IMR-90 (cell line): ENCODE results near the gene ERRFI1. TPM values are rescaled to one million over a fixed set of nuclear protein-coding genes. Genes with fewer than 3 reads are reported as not detected.

Experiments used
- ATAC-seq: fragments of 200-7000 bp; cut with Tn5 transposase; 2 replicates; pipeline ENCODE4 v1.9.1; 2020; ENCODE audit warnings: low read depth, mild to moderate bottlenecking, moderate library complexity
- BruUV-seq: library from RNA; stranded (reverse); fragments of 400-500 nt; replicated peaks from 2 replicates; lab custom pipeline; 2021; lab: Mats Ljungman, UMichigan
- CTCF ChIA-PET: fragments of 300-600 bp; formaldehyde crosslinking; extraction: SDS; loops from one replicate; lab custom pipeline; 2021; ENCODE audit warnings: antibody characterized with exemption; lab: Yijun Ruan, JAX
- POLR2A ChIA-PET: fragments of 300-600 bp; sonication (Branson Sonifier 250); formaldehyde crosslinking; loops from one replicate; lab custom pipeline; 2022; ENCODE audit warnings: antibody characterized with exemption; ENCODE audit not compliant: unreplicated experiment; lab: Charles Lee
- DNase-seq: peaks from one replicate; pipeline ENCODE4 v3.0.0; 2013
- H2AFZ ChIP-seq: replicated peaks from 2 replicates; pipeline ENCODE3; 2013; ENCODE audit warnings: low read length, mild to moderate bottlenecking; ENCODE audit not compliant: poor library complexity
- H2AK5ac ChIP-seq: 2 replicates; pipeline ENCODE4 v1.6.1; 2013; ENCODE audit warnings: low read depth, low read length, inconsistent platforms
- H2AK9ac ChIP-seq: replicated peaks from 2 replicates; pipeline ENCODE3; 2013; ENCODE audit warnings: mild to moderate bottlenecking, low read depth, low read length, moderate library complexity; ENCODE audit not compliant: poor library complexity
- H2BK120ac ChIP-seq: 2 replicates; pipeline ENCODE4 v1.6.1; 2013; ENCODE audit warnings: low read depth, low read length, inconsistent platforms
- H2BK15ac ChIP-seq: 3 replicates; pipeline ENCODE4 v1.6.1; 2013; ENCODE audit warnings: low read depth, low read length, inconsistent platforms
- H2BK20ac ChIP-seq: 2 replicates; pipeline ENCODE4 v1.6.1; 2013; ENCODE audit warnings: low read depth, mild to moderate bottlenecking, inconsistent platforms, low read length, moderate library complexity
- H2BK5ac ChIP-seq: 2 replicates; pipeline ENCODE4 v1.6.1; 2013; ENCODE audit warnings: mild to moderate bottlenecking, low read depth, low read length, inconsistent platforms; ENCODE audit not compliant: poor library complexity, severe bottlenecking
- H3K14ac ChIP-seq: replicated peaks from 2 replicates; pipeline ENCODE4 v1.6.1; 2013; ENCODE audit warnings: low read depth, low read length, inconsistent platforms
- H3K18ac ChIP-seq: 2 replicates; pipeline ENCODE4 v1.6.1; 2013; ENCODE audit warnings: low read depth, low read length, control low read depth
- H3K23ac ChIP-seq: 2 replicates; pipeline ENCODE4 v1.6.1; 2013; ENCODE audit warnings: low read depth, low read length, inconsistent platforms
- H3K27ac ChIP-seq: 2 replicates; pipeline ENCODE4 v1.5.1; 2013; ENCODE audit warnings: mild to moderate bottlenecking, control low read depth, low read length; ENCODE audit not compliant: insufficient read depth
- H3K27me3 ChIP-seq: 2 replicates; pipeline ENCODE4 v1.6.1; 2013; ENCODE audit warnings: low read length; ENCODE audit not compliant: control insufficient read depth, insufficient read depth
- H3K36me3 ChIP-seq: 2 replicates; pipeline ENCODE4 v1.6.1; 2013; ENCODE audit warnings: low read length, mixed read lengths; ENCODE audit not compliant: control insufficient read depth, insufficient read depth
- H3K4ac ChIP-seq: 2 replicates; pipeline ENCODE4 v1.6.1; 2013; ENCODE audit warnings: low read depth, low read length, inconsistent platforms
- H3K4me1 ChIP-seq: 2 replicates; pipeline ENCODE4 v1.6.1; 2013; ENCODE audit warnings: low read length, mixed read lengths; ENCODE audit not compliant: control insufficient read depth, insufficient read depth
- H3K4me2 ChIP-seq: 2 replicates; pipeline ENCODE4 v1.6.1; 2013; ENCODE audit warnings: low read depth, mild to moderate bottlenecking, control low read depth, low read length, moderate library complexity
- H3K4me3 ChIP-seq: 2 replicates; pipeline ENCODE4 v1.5.1; 2013; ENCODE audit warnings: low read depth, mild to moderate bottlenecking, control low read depth, low read length, moderate library complexity; ENCODE audit not compliant: insufficient read depth
- H3K56ac ChIP-seq: 2 replicates; pipeline ENCODE4 v1.6.1; 2013; ENCODE audit warnings: low read length, inconsistent platforms; ENCODE audit not compliant: insufficient read depth; ENCODE audit errors: extremely low read depth
- H3K79me1 ChIP-seq, 2 experiments: 2 replicates each; pipeline ENCODE4 v1.6.1; 2013; ENCODE audit warnings: low read length in 2 of 2, inconsistent platforms in 1 of 2, low read depth in 1 of 2
- H3K9ac ChIP-seq: 2 replicates; pipeline ENCODE4 v1.6.1; 2013; ENCODE audit warnings: low read depth, low read length, control low read depth
- H3K9me1 ChIP-seq: 2 replicates; pipeline ENCODE4 v1.6.1; 2013; ENCODE audit warnings: low read length, inconsistent platforms; ENCODE audit not compliant: insufficient read depth
- H3K9me3 ChIP-seq: 2 replicates; pipeline ENCODE4 v1.6.1; 2013; ENCODE audit warnings: low read length; ENCODE audit not compliant: control insufficient read depth, insufficient read depth
- H4K20me1 ChIP-seq: 2 replicates; pipeline ENCODE4 v1.6.1; 2013; ENCODE audit warnings: low read length, inconsistent platforms; ENCODE audit not compliant: insufficient read depth
- H4K5ac ChIP-seq: 2 replicates; pipeline ENCODE4 v1.6.1; 2013; ENCODE audit warnings: mild to moderate bottlenecking, low read depth, low read length, control low read depth
- H4K8ac ChIP-seq, 2 experiments: 2 replicates each; pipeline ENCODE4 v1.6.1; 2013; ENCODE audit warnings: low read depth in 2 of 2, low read length in 2 of 2, control low read depth in 1 of 2, inconsistent platforms in 1 of 2
- H4K91ac ChIP-seq: 2 replicates; pipeline ENCODE4 v1.6.1; 2013; ENCODE audit warnings: low read depth, low read length, inconsistent platforms; ENCODE audit not compliant: insufficient read depth
- CHD1 ChIP-seq: IDR thresholded peaks from 2 replicates; pipeline ENCODE4 v1.6.1; 2012; ENCODE audit warnings: low read depth, low read length, improper control_type of control experiment
- ELK1 ChIP-seq: fragments of 150-350 bp; IDR thresholded peaks from 2 replicates; pipeline ENCODE4 v1.6.1; 2016; ENCODE audit warnings: low read depth, mild to moderate bottlenecking, low read length, moderate library complexity, borderline replicate concordance
- FOS ChIP-seq: fragments of 150-350 bp; IDR thresholded peaks from 2 replicates; pipeline ENCODE4 v1.6.1; 2016; ENCODE audit warnings: low read depth, low read length
- MAFK ChIP-seq: IDR thresholded peaks from 2 replicates; pipeline ENCODE4 v1.6.1; 2012; ENCODE audit warnings: low read depth, low read length, improper control_type of control experiment
- MAZ ChIP-seq: IDR thresholded peaks from 2 replicates; pipeline ENCODE4 v1.6.1; 2012; ENCODE audit warnings: low read depth, mild to moderate bottlenecking, low read length, improper control_type of control experiment, moderate library complexity, borderline replicate concordance
- RAD21 ChIP-seq: IDR thresholded peaks from 2 replicates; pipeline ENCODE4 v1.6.1; 2012; ENCODE audit warnings: low read length, improper control_type of control experiment
- RFX5 ChIP-seq: IDR thresholded peaks from 2 replicates; pipeline ENCODE4 v1.8.0; 2012; ENCODE audit warnings: low read depth, mild to moderate bottlenecking, low read length, moderate library complexity
- USF2 ChIP-seq: fragments of 150-350 bp; IDR thresholded peaks from 2 replicates; pipeline ENCODE4 v1.6.1; 2017; ENCODE audit warnings: mild to moderate bottlenecking, antibody characterized with exemption, low read length, low read depth
- WGBS, 2 experiments: methylation state at CpG; one replicate each; pipeline versions ENCODE4 v1.1.5 to v1.1.7; 2013; ENCODE audit warnings: missing lambda C conversion rate in 2 of 2; ENCODE audit not compliant: insufficient read length in 1 of 2; ENCODE audit errors: extremely low coverage in 2 of 2; 5-methylcytosine and 5-hydroxymethylcytosine counted together
- dilution Hi-C: fragments of 300-500 bp; cut with HindIII; formaldehyde crosslinking; loops from one replicate; pipeline ENCODE4 v1.14.3; 2018; ENCODE audit warnings: low sequenced_read_pairs; ENCODE audit not compliant: unreplicated experiment
- in situ Hi-C: fragments of 300-500 bp; cut with MboI; formaldehyde crosslinking; loops from 3 replicates; pipeline ENCODE4 v1.14.3; 2019; ENCODE audit warnings: low sequenced_read_pairs, inconsistent platforms, mixed read lengths
- intact Hi-C: fragments of 100-400 bp; cut with micrococcal nuclease; formaldehyde crosslinking; loops from 2 replicates; pipeline ENCODE4 v1.10.0; 2022
- polyA plus RNA-seq, 3 experiments: library from polyadenylated mRNA; depleted of rRNA; stranded (reverse); fragments of >200 nt; gene quantifications; 2 replicates each; pipeline ENCODE4 v1.2.3, GENCODE V29; 2012; ENCODE audit warnings: low replicate concordance in 1 of 3
- total RNA-seq: library from RNA; depleted of rRNA; stranded (reverse); fragments of >200 nt; gene quantifications from 2 replicates; pipeline ENCODE4 v1.2.3, GENCODE V29; 2012

ERRFI1 gene
- total and polyA plus RNA-seq, 2 of the 4 experiments (the other 2 are of a cell fraction), result 101 to 145 TPM

GRCh38 chr1:7991504-7992440 lies 34.3 kb downstream of the ERRFI1 start (continued):
- TF ChIP-seq RAD21 (no peak), MAZ (no peak)

- no peaks in the 10 kb centered on the region for H3K9me3 ChIP-seq
- no peak overlapping the region for H3K56ac ChIP-seq
- in situ Hi-C loops (loop anchor here (25.0 kb wide), 3 partner anchors 572 to 872 kb away; no protein-coding TSS in a partner anchor), dilution Hi-C loops (no loop called here), intact Hi-C loops (no loop called here)
- no peak overlapping the region for H3K9ac ChIP-seq
- ATAC-seq (peak; percentile 18; the same call in 1 of the 2 replicates), DNase-seq (no peak)
- no peaks in the 10 kb centered on the region for H3K27me3 ChIP-seq
- no peak overlapping the region; the same call in 1 of the 2 replicates for H4K91ac ChIP-seq
- POLR2A ChIA-PET, result no interaction called here
- peak overlapping the region; percentile 56 for H2BK5ac ChIP-seq
- peaks cover 15% of the 10 kb centered on the region for H3K36me3 ChIP-seq
- H2BK15ac ChIP-seq, result no peak overlapping the region
- H2AK5ac ChIP-seq, result peak overlapping the region; percentile 97
- no peak overlapping the region for H2AFZ ChIP-seq
- H3K27ac ChIP-seq, result no peak overlapping the region
- H3K9me1 ChIP-seq, result peaks cover 4% of the 10 kb centered on the region
- CTCF ChIA-PET, result interaction anchor here (1.6 kb wide), 1 partner anchor 14 kb away, joined by 4 read pairs; no protein-coding TSS in a partner anchor
- no peak overlapping the region for H4K5ac ChIP-seq
- no peak overlapping the region for H3K18ac ChIP-seq
- H3K14ac ChIP-seq, result no peak overlapping the region
- no TSS peak for BruUV-seq
- TF ChIP-seq MAFK (no peak), ELK1 (no peak), RAD21 (no peak), CHD1 (no peak), FOS (no peak), RFX5 (no peak), MAZ (no peak), USF2 (no peak)
- H3K79me1 ChIP-seq, result peaks cover 0 to 13% of the 10 kb centered on the region in 2 experiments; a peak in 2 of 4 replicates
- no peak overlapping the region for H3K4me3 ChIP-seq
- H4K20me1 ChIP-seq, result no peaks in the 10 kb centered on the region
- peak overlapping the region; percentile 49; the same call in 1 of the 2 replicates for H2BK20ac ChIP-seq
- H3K4me2 ChIP-seq, result no peak overlapping the region
- H2BK120ac ChIP-seq, result 0 out of 2 replicates have a peak overlapping the region, but pooled peaks have one; percentile 0
- peak overlapping the region; percentile 16; the same call in 1 of the 2 replicates for H3K4ac ChIP-seq
- no peak overlapping the region for H3K23ac ChIP-seq
- H3K4me1 ChIP-seq, result peaks cover 9% of the 10 kb centered on the region
- WGBS, 2 experiments, result 100% methylated on average over 1 of the region's 2 CpGs; no CpG with 5 or more reads in 1 of the 2 experiments
- no peak overlapping the region for H2AK9ac ChIP-seq
- H4K8ac ChIP-seq, result no peak overlapping the region
Observed at GRCh38 chr1:7989762-7990428, 36.2 kb downstream of the ERRFI1 start.
